Caco-2 (cell line): Measurements from ENCODE around the gene OOSP4A. TPM values are rescaled to one million over a fixed set of nuclear protein-coding genes. Genes with fewer than 3 reads are reported as not detected.

Source experiments
- BruUV-seq: library from RNA; stranded (reverse); fragments of 400-500 nt; replicated peaks from 2 replicates; lab custom pipeline; 2021; lab: Mats Ljungman, UMichigan
- CTCF ChIA-PET: fragments of 300-600 bp; sonication (Branson Sonifier 250); formaldehyde crosslinking; loops from one replicate; lab custom pipeline; 2022; ENCODE audit warnings: antibody characterized with exemption; lab: Charles Lee
- POLR2A ChIA-PET: fragments of 300-600 bp; sonication (Branson Sonifier 250); formaldehyde crosslinking; loops from one replicate; lab custom pipeline; 2022; ENCODE audit warnings: antibody characterized with exemption; lab: Charles Lee
- DNase-seq, 2 experiments: peaks; one replicate each; pipeline versions ENCODE4 v3.0.0 to v3.0.0-alpha.2; 2020 to 2022
- H3K27me3 ChIP-seq: replicated peaks from 2 replicates; pipeline ENCODE4 v1.6.0; 2011; ENCODE audit warnings: low read length; ENCODE audit not compliant: control insufficient read depth, insufficient read depth
- H3K36me3 ChIP-seq: 2 replicates; pipeline ENCODE4 v1.5.1; 2011; ENCODE audit warnings: low read length; ENCODE audit not compliant: control insufficient read depth, insufficient read depth
- H3K4me1 ChIP-seq: fragments of 250-450 bp; sonication (Bioruptor Pico); 2 replicates; pipeline ENCODE4 v1.5.1; 2020; ENCODE audit warnings: mild to moderate bottlenecking
- H3K4me3 ChIP-seq: 2 replicates; pipeline ENCODE4 v1.5.1; 2011; ENCODE audit warnings: low read depth, mild to moderate bottlenecking, control low read depth, low read length
- H3K9me3 ChIP-seq: fragments of 250-450 bp; sonication (Bioruptor Pico); 2 replicates; pipeline ENCODE4 v1.5.1; 2020; ENCODE audit warnings: mild to moderate bottlenecking, moderate library complexity
- H3K27ac Mint-ChIP-seq: one replicate; pipeline ENCODE4 v1.8.0; 2022; ENCODE audit warnings: mixed read lengths; ENCODE audit not compliant: unreplicated experiment
- H3K27me3 Mint-ChIP-seq: one replicate; pipeline ENCODE4 v1.8.0; 2022; ENCODE audit warnings: mixed read lengths; ENCODE audit not compliant: insufficient read depth, unreplicated experiment
- H3K36me3 Mint-ChIP-seq: one replicate; pipeline ENCODE4 v1.8.0; 2022; ENCODE audit warnings: mild to moderate bottlenecking, mixed read lengths; ENCODE audit not compliant: insufficient read depth, unreplicated experiment
- H3K4me1 Mint-ChIP-seq: one replicate; pipeline ENCODE4 v1.8.0; 2022; ENCODE audit warnings: low read depth, mixed read lengths; ENCODE audit not compliant: unreplicated experiment
- H3K4me3 Mint-ChIP-seq: one replicate; pipeline ENCODE4 v1.8.0; 2022; ENCODE audit warnings: mild to moderate bottlenecking, moderate library complexity, mixed read lengths; ENCODE audit not compliant: unreplicated experiment
- H3K9me3 Mint-ChIP-seq: one replicate; pipeline ENCODE4 v1.8.0; 2022; ENCODE audit warnings: mixed read lengths; ENCODE audit not compliant: unreplicated experiment
- intact Hi-C: fragments of 100-400 bp; cut with micrococcal nuclease; formaldehyde crosslinking; loops from one replicate; pipeline ENCODE4 v1.10.0; 2022; ENCODE audit not compliant: unreplicated experiment
- total RNA-seq: library from RNA; stranded (reverse); gene quantifications from 2 replicates; pipeline ENCODE4 v1.2.3, GENCODE V29; 2022
- TF ChIP-seq, protein P1 (sequence below), 2 experiments: fragments of 200-600 bp in 1 of 2; IDR thresholded peaks; 1 replicate in 1 of 2; 2 replicates in 1 of 2; pipeline versions ENCODE4 v1.5.1 to v1.8.0; 2011 to 2022; ENCODE audit warnings: antibody characterized with exemption in 1 of 2, control low read depth in 1 of 2, inconsistent platforms in 1 of 2, low read depth in 1 of 2, low read length in 1 of 2, mild to moderate bottlenecking in 1 of 2, moderate library complexity in 1 of 2; ENCODE audit not compliant: insufficient read depth in 1 of 2, severe bottlenecking in 1 of 2, unreplicated experiment in 1 of 2

The OOSP4A gene
- total RNA-seq, 1 experiment from 2014 or later: not detected

DNA sequence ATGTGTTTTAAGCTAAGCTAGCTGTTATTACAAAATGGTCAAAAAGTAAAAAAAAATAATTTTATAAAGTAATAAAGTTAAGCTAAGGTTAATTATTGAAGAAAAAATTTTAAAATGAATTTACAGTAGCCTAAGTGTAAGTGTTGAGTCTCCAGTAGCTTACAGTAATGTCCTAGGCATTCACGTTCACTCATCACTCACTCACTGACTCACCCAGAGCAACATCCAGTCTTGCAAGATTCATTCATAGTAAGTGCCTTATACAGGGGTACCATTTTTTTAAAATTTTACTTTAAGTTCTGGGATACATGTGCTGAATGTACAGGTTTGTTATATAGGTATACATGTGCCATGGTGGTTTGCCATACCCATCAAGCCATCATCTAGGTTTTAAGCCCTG, 41.5 kb downstream of the OOSP4A start:
- H3K9me3 Mint-ChIP-seq: no peaks in the 10 kb centered on the region
- ChIA-PET CTCF (no interaction called here), POLR2A (no interaction called here)
- H3K27ac Mint-ChIP-seq: no peak overlapping the region
- Histone ChIP-seq H3K36me3 (no peaks in the 10 kb centered on the region), H3K4me1 (no peaks in the 10 kb centered on the region), H3K4me3 (no peak overlapping the region), H3K9me3 (no peaks in the 10 kb centered on the region), H3K27me3 (no peaks in the 10 kb centered on the region)
- H3K36me3 Mint-ChIP-seq: no peaks in the 10 kb centered on the region
- intact Hi-C loops: no loop called here
- TF ChIP-seq, protein P1, sequence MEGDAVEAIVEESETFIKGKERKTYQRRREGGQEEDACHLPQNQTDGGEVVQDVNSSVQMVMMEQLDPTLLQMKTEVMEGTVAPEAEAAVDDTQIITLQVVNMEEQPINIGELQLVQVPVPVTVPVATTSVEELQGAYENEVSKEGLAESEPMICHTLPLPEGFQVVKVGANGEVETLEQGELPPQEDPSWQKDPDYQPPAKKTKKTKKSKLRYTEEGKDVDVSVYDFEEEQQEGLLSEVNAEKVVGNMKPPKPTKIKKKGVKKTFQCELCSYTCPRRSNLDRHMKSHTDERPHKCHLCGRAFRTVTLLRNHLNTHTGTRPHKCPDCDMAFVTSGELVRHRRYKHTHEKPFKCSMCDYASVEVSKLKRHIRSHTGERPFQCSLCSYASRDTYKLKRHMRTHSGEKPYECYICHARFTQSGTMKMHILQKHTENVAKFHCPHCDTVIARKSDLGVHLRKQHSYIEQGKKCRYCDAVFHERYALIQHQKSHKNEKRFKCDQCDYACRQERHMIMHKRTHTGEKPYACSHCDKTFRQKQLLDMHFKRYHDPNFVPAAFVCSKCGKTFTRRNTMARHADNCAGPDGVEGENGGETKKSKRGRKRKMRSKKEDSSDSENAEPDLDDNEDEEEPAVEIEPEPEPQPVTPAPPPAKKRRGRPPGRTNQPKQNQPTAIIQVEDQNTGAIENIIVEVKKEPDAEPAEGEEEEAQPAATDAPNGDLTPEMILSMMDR (IDR thresholded peaks at IDR 0.05; ENCODE audit: insufficient read depth in 1 of 2, low read depth in 1 of 2, low read length in 1 of 2, severe bottlenecking in 1 of 2, unreplicated experiment in 1 of 2): no peak
- no peak overlapping the region for H3K4me3 Mint-ChIP-seq
- no TSS peak for BruUV-seq
- H3K27me3 Mint-ChIP-seq: peaks cover 3% of the 10 kb centered on the region
- no peaks in the 10 kb centered on the region for H3K4me1 Mint-ChIP-seq
- no peak for DNase-seq

DNA sequence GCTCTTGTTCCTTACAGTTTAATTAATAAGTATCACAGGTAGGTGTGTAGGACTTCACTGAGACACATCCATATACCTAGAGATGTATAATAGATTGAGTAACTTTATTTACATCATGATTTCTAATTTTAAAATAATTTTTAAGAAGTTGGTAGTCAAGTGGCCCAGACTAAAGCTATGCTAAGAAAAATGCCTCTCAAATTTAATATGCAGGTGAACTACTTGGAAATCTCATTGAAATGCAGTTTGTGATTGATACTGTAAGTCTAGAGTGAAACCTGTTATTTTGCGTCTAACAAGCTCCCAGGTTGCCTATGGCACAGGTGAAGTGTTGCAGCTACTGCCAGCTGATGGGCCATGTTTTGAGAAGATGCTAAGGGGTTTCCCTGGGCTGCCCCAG, 53.0 kb downstream of the OOSP4A start, which contains the start of gene OOSP4B:
Gene OOSP4B (plus strand): TSS at position 301 of the 400 bp plus-strand sequence.
- no peak within 1 kb of the TSS for H3K4me3 ChIP-seq
- H3K4me1 ChIP-seq: no peaks in the 10 kb centered on the region
- H3K9me3 ChIP-seq: no peaks in the 10 kb centered on the region
- intact Hi-C loops: no loop called here
- BruUV-seq: no TSS peak
- Mint-ChIP-seq H3K27ac (no peak within 1 kb of the TSS), H3K27me3 (no peaks in the 10 kb centered on the region), H3K4me1 (no peaks in the 10 kb centered on the region), H3K4me3 (no peak within 1 kb of the TSS), H3K36me3 (no peaks in the 10 kb centered on the region), H3K9me3 (peaks cover 10% of the 10 kb centered on the region)
- ChIA-PET CTCF (no interaction called here), POLR2A (no interaction called here)
- H3K36me3 ChIP-seq: no peaks in the 10 kb centered on the region
- TF ChIP-seq, protein P1 (IDR thresholded peaks at IDR 0.05; ENCODE audit: insufficient read depth in 1 of 2, low read depth in 1 of 2, low read length in 1 of 2, severe bottlenecking in 1 of 2, unreplicated experiment in 1 of 2): no peak
- H3K27me3 ChIP-seq: no peaks in the 10 kb centered on the region
- no peak for DNase-seq

GRCh38 chr11:60018058-60018457, 54.2 kb downstream of the OOSP4A start:
- no peak overlapping the region for H3K27ac Mint-ChIP-seq
- no peak for DNase-seq
- H3K4me1 ChIP-seq: no peaks in the 10 kb centered on the region
- H3K4me3 ChIP-seq: no peak overlapping the region
- H3K36me3 Mint-ChIP-seq: no peaks in the 10 kb centered on the region
- TF ChIP-seq, protein P1 (IDR thresholded peaks at IDR 0.05; ENCODE audit: insufficient read depth in 1 of 2, low read depth in 1 of 2, low read length in 1 of 2, severe bottlenecking in 1 of 2, unreplicated experiment in 1 of 2): no peak
- peaks cover 10% of the 10 kb centered on the region for H3K9me3 Mint-ChIP-seq
- H3K4me1 Mint-ChIP-seq: no peaks in the 10 kb centered on the region
- CTCF ChIA-PET: no interaction called here
- H3K27me3 ChIP-seq: no peaks in the 10 kb centered on the region
- POLR2A ChIA-PET: no interaction called here
- H3K27me3 Mint-ChIP-seq: no peaks in the 10 kb centered on the region
- no peaks in the 10 kb centered on the region for H3K36me3 ChIP-seq
- no TSS peak for BruUV-seq
- no peak overlapping the region for H3K4me3 Mint-ChIP-seq
- intact Hi-C loops: no loop called here
- H3K9me3 ChIP-seq: no peaks in the 10 kb centered on the region

Other genes with a start within 250 kb of the OOSP4A start
- gene STX3, start 208.7 kb upstream of the OOSP4A start, total RNA-seq: 178 and 181 TPM in 2 replicates
- gene MRPL16, start 153.3 kb upstream of the OOSP4A start, total RNA-seq: 61.6 and 66.0 TPM in 2 replicates
- gene CBLIF, start 118.5 kb upstream of the OOSP4A start, total RNA-seq: not detected in 2 replicates
- not detected in 2 replicates for gene TCN1, start 97.5 kb upstream of the OOSP4A start, total RNA-seq
- gene OOSP3, start 85.3 kb upstream of the OOSP4A start, total RNA-seq: 0.39 TPM in 1 of 2 replicates, not detected in the other
- not detected in 2 replicates for gene OOSP1, start 25.6 kb upstream of the OOSP4A start, total RNA-seq
- not detected in 2 replicates for gene OOSP4B, start 53.1 kb downstream of the OOSP4A start, total RNA-seq
- not detected in 2 replicates for gene OOSP2, start 76.4 kb downstream of the OOSP4A start, total RNA-seq
- not detected in 2 replicates for gene MS4A3, start 92.6 kb downstream of the OOSP4A start, total RNA-seq
- gene MS4A2, start 124.6 kb downstream of the OOSP4A start, total RNA-seq: not detected in 2 replicates
- gene MS4A6A, start 219.1 kb downstream of the OOSP4A start, total RNA-seq: not detected in 2 replicates